ENCODE data around the gene MZF1.

The MZF1 gene

GRCh38 chr19:58569943-58570670 lies 3.0 kb downstream of the MZF1 start:
- no peak for DNase-seq

- DNase-seq: no peak
Measured at GRCh38 chr19:58569191-58569942, 3.8 kb downstream of the MZF1 start.

- no peak for DNase-seq
Measured at GRCh38 chr19:58568453-58569130, 4.5 kb downstream of the MZF1 start.

- no peak for DNase-seq
Measured at GRCh38 chr19:58566989-58567388, 6.1 kb downstream of the MZF1 start.

GRCh38 chr19:58563823-58564222 lies 9.3 kb downstream of the MZF1 start:
- no peak for DNase-seq

GRCh38 chr19:58563034-58563573 lies 10.0 kb downstream of the MZF1 start:
- DNase-seq: no peak

GRCh38 chr19:58562122-58563033 lies 10.8 kb downstream of the MZF1 start:
- no peak for DNase-seq

GRCh38 chr19:58561373-58562121 lies 11.6 kb downstream of the MZF1 start:
- no peak for DNase-seq

- DNase-seq: no peak
Measured at GRCh38 chr19:58560921-58561320, 12.2 kb downstream of the MZF1 start.

GRCh38 chr19:58560007-58560887 lies 12.9 kb downstream of the MZF1 start:
- DNase-seq: no peak

- DNase-seq: no peak
Measured at GRCh38 chr19:58559275-58560006, 13.7 kb downstream of the MZF1 start.

GRCh38 chr19:58558623-58559274 lies 14.4 kb downstream of the MZF1 start:
- DNase-seq: no peak

GRCh38 chr19:58558066-58558622 lies 15.0 kb downstream of the MZF1 start, which contains the start of gene UBE2M:
Gene UBE2M (minus strand): TSS chr19:58558611. CDS start chr19:58558381, 230 bp downstream.
- no peak for DNase-seq

GRCh38 chr19:58557221-58558065 lies 15.7 kb downstream of the MZF1 start:
- no peak for DNase-seq

- DNase-seq: no peak
Measured at GRCh38 chr19:58556622-58557220, 16.4 kb downstream of the MZF1 start.

GRCh38 chr19:58555920-58556621 lies 17.1 kb downstream of the MZF1 start:
- DNase-seq: no peak

- DNase-seq: no peak
Measured at GRCh38 chr19:58555369-58555885, 17.7 kb downstream of the MZF1 start.

All from NCI-H510A (cell line).